Measurements from ENCODE around the gene ATMIN. TPM values are rescaled to one million over a fixed set of nuclear protein-coding genes. Genes with fewer than 3 reads are reported as not detected.

The ATMIN gene
- total and polyA plus RNA-seq, 2 of the 13 experiments (the other 11 are each of a cell fraction or from before 2014, with no cell fraction given), result 34.6 to 60.4 TPM

- peak; percentile 4; the same call in 1 of the 2 replicates for TF ChIP-seq UBTF (CRISPR knock-in tag; IDR thresholded peaks at IDR 0.05)
- TF ChIP-seq ZNF225 (CRISPR knock-in tag; IDR thresholded peaks at IDR 0.05), result peak; percentile 9; the same call in 1 of the 2 replicates
- TF ChIP-seq YY1 (IDR thresholded peaks at IDR 0.05; ENCODE audit: insufficient read depth, insufficient replicate concordance, low read depth, low read length), result peak; percentile 18
- 0 out of 2 replicates have a peak, but pooled peaks have one; percentile 30 for TF ChIP-seq ZKSCAN1 (IDR thresholded peaks at IDR 0.05; ENCODE audit: low read length)
- TF ChIP-seq ZNF205 (CRISPR knock-in tag; IDR thresholded peaks at IDR 0.05), result peak; percentile 48; the same call in 1 of the 2 replicates
- TF ChIP-seq ZNF615 (CRISPR knock-in tag; IDR thresholded peaks at IDR 0.05; ENCODE audit: borderline replicate concordance), result no peak
- peak; percentile 81; the same call in 1 of the 2 replicates for TF ChIP-seq PRMT3 (CRISPR knock-in tag; IDR thresholded peaks at IDR 0.05; ENCODE audit: borderline replicate concordance, low read depth)
- peak; percentile 39 for TF ChIP-seq MEIS2 (CRISPR knock-in tag; IDR thresholded peaks at IDR 0.05)
- peak; percentile 81 for TF ChIP-seq GABPB1 (CRISPR knock-in tag; IDR thresholded peaks at IDR 0.05)
- TF ChIP-seq CEBPZ (IDR thresholded peaks at IDR 0.05; ENCODE audit: low read length), result no peak
- TF ChIP-seq HDAC2 (CRISPR knock-in tag; IDR thresholded peaks at IDR 0.05), result no peak; the same call in 1 of the 2 replicates
- TF ChIP-seq ZNF512 (CRISPR knock-in tag; IDR thresholded peaks at IDR 0.05), result no peak
- TF ChIP-seq ZBTB7A (CRISPR knock-in tag; IDR thresholded peaks at IDR 0.05), result no peak
- peak; percentile 95 for TF ChIP-seq ZMAT3 (CRISPR knock-in tag; conservative IDR thresholded peaks at IDR 0.05)
- TF ChIP-seq ZNF331 (CRISPR knock-in tag; IDR thresholded peaks at IDR 0.05), result peak; percentile 31; the same call in 1 of the 2 replicates
- peak; percentile 35 for TF ChIP-seq ZNF33A (CRISPR knock-in tag; IDR thresholded peaks at IDR 0.05; ENCODE audit: borderline replicate concordance)
- TF ChIP-seq MATR3 (CRISPR knock-in tag; IDR thresholded peaks at IDR 0.05), result no peak
- TF ChIP-seq RAD51 (IDR thresholded peaks at IDR 0.05; ENCODE audit: borderline replicate concordance), result peak; percentile 97
- TF ChIP-seq LRRFIP1 (CRISPR knock-in tag; conservative IDR thresholded peaks at IDR 0.05), result no peak
These were observed 28.6 kb upstream of the ATMIN start, which contains the start of the genes CENPN and CMC2 (continued) for GRCh38 chr16:81006813-81007695.
